Suprapubic skin (tissue), 3 donors: Measurements from ENCODE around the gene VPS35L.

Experiments used
- POLR2AphosphoS5 ChIP-seq, 3 donors: sonication (generic); formaldehyde crosslinking; IDR thresholded peaks; one replicate each; pipeline ENCODE4 v1.6.1; 2017; ENCODE audit warnings: antibody characterized with exemption in 3 of 3
- TF ChIP-seq, protein P1 (sequence below), 2 donors: fragments of 200-600 bp in 1 of 2; fragments of 450-650 bp in 1 of 2; sonication (generic) in 1 of 2; IDR thresholded peaks; one replicate each; pipeline ENCODE4 v1.5.1; 2016 to 2019; ENCODE audit warnings: antibody characterized with exemption in 2 of 2, mild to moderate bottlenecking in 1 of 2, moderate library complexity in 1 of 2

DNA sequence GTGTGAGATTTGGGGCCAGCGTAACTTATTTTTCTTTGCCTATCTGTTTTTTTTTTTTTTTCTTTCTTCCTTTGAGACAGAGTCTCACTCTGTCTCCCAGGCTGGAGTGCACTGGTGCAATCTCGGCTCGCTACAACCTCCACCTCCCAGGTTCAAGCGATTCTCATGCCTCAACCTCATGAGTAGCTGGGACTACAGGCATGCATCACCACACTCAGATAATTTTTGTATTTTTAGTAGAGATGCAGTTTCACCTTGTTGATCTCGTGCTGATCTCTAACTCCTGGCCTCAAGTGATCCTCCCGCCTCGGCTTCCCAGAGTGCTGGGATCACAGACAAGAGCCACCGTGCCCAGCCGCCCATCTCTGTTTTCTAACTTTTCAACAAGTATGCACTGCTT is 63.4 kb downstream of the VPS35L start:
- TF ChIP-seq, protein P1, sequence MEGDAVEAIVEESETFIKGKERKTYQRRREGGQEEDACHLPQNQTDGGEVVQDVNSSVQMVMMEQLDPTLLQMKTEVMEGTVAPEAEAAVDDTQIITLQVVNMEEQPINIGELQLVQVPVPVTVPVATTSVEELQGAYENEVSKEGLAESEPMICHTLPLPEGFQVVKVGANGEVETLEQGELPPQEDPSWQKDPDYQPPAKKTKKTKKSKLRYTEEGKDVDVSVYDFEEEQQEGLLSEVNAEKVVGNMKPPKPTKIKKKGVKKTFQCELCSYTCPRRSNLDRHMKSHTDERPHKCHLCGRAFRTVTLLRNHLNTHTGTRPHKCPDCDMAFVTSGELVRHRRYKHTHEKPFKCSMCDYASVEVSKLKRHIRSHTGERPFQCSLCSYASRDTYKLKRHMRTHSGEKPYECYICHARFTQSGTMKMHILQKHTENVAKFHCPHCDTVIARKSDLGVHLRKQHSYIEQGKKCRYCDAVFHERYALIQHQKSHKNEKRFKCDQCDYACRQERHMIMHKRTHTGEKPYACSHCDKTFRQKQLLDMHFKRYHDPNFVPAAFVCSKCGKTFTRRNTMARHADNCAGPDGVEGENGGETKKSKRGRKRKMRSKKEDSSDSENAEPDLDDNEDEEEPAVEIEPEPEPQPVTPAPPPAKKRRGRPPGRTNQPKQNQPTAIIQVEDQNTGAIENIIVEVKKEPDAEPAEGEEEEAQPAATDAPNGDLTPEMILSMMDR (IDR thresholded peaks at IDR 0.05) = no peak
- TF ChIP-seq POLR2AphosphoS5 (IDR thresholded peaks at IDR 0.05) = no peak
